Activated T-helper 1 cell treated with anti-CD3 and anti-CD28 coated beads, Interleukin-12 subunit alpha, Interleukin-12 subunit beta, Interleukin-2, Interleukin-4 antibody, amounts not matched to agents 30 ng/mL and 10 ng/mL and 1 ng/mL, durations not matched to agents 14 hours and 24 hours and 36 hours (primary cell): Measurements from ENCODE around the gene ATE1. TPM values are rescaled to one million over a fixed set of nuclear protein-coding genes. Genes with fewer than 3 reads are reported as not detected.
A peak's percentile ranks its signal among the peaks of the same experiment; 100 is the strongest.
"Not testable (repeated sequence)": the region's sequence is repeated elsewhere in the genome, so short reads cannot be mapped to it uniquely, and the experiment has no call there.

Experiments
- DNase-seq: peaks from one replicate; pipeline ENCODE4 v3.0.0; 2021; ENCODE audit warnings: low spot score
- H3K27ac Mint-ChIP-seq: one replicate; pipeline ENCODE4 v1.8.0; 2021; ENCODE audit warnings: mild to moderate bottlenecking, mixed read lengths
- H3K27me3 Mint-ChIP-seq: one replicate; pipeline ENCODE4 v1.8.0; 2022; ENCODE audit warnings: mild to moderate bottlenecking, moderate library complexity, mixed read lengths; ENCODE audit not compliant: insufficient read depth
- H3K36me3 Mint-ChIP-seq: one replicate; pipeline ENCODE4 v1.8.0; 2021; ENCODE audit warnings: low read depth, mixed read lengths
- H3K4me1 Mint-ChIP-seq: one replicate; pipeline ENCODE4 v1.8.0; 2021; ENCODE audit warnings: low read depth, mixed read lengths
- H3K4me3 Mint-ChIP-seq: one replicate; pipeline ENCODE4 v1.8.0; 2021; ENCODE audit warnings: mild to moderate bottlenecking, moderate library complexity, mixed read lengths
- H3K9me3 Mint-ChIP-seq: one replicate; pipeline ENCODE4 v1.8.0; 2021; ENCODE audit warnings: mixed read lengths
- intact Hi-C: fragments of 100-400 bp; cut with micrococcal nuclease; formaldehyde crosslinking; loops from one replicate; pipeline ENCODE4 v1.15.1; 2024
- total RNA-seq: library from RNA; stranded (reverse); gene quantifications from 2 replicates; pipeline ENCODE4 v1.2.3, GENCODE V29; 2022

The ATE1 gene
- total RNA-seq, 1 donor from 2014 or later = 37.5 TPM

DNA sequence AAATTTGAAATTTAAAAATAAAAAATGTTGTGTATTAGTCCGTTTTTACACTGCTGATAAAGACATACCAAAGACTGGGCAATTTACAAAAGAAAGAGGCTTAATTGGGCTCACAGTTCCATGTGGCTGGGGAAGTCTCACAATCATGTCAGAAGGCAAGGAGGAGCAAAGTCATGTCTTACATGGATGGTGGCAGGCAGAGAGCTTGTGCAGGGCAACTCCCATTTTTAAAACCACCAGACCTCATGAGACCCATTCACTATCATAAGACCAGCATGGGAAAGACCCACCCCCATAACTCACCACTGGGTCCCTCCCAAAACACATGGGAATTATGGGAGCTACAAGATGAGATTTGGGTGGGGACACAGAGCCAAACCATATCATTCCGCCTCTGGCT, 172.3 kb downstream of the ATE1 start:
- H3K4me3 Mint-ChIP-seq, DNase-seq, H3K27ac Mint-ChIP-seq, H3K27me3 Mint-ChIP-seq, intact Hi-C loops: not testable (repeated sequence)
- H3K4me1 Mint-ChIP-seq = peaks cover 17% of the 10 kb centered on the region
- H3K9me3 Mint-ChIP-seq = peaks cover 40% of the 10 kb centered on the region
- peaks cover 22% of the 10 kb centered on the region for H3K36me3 Mint-ChIP-seq

DNA sequence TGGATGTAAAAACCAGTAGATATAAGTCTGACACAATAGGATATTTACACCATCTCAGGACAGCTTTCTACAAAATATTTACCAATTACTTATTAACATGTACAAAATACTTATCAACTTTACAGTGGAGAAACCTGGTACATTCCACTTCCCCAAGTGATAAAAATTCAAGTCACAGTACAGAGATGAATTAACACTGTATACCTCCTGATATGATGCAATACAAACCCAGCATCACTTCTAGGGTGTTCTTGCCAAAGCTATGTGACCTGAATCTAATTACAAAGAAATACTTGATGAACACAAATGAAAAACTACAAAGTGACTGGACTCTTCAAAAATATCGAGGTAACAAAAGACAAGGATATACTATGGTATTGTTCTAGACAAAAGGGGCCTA, 173.2 kb downstream of the ATE1 start:
- Mint-ChIP-seq H3K27ac (peak overlapping the region; percentile 27), H3K36me3 (peaks cover 22% of the 10 kb centered on the region), H3K27me3 (peaks cover 3% of the 10 kb centered on the region), H3K4me3 (no peak overlapping the region), H3K9me3 (peaks cover 33% of the 10 kb centered on the region), H3K4me1 (peaks cover 17% of the 10 kb centered on the region)
- intact Hi-C loops = loop anchor here (1.0 kb wide), 3 partner anchors 16 to 621 kb away; no protein-coding TSS in a partner anchor
- DNase-seq = no peak

DNA sequence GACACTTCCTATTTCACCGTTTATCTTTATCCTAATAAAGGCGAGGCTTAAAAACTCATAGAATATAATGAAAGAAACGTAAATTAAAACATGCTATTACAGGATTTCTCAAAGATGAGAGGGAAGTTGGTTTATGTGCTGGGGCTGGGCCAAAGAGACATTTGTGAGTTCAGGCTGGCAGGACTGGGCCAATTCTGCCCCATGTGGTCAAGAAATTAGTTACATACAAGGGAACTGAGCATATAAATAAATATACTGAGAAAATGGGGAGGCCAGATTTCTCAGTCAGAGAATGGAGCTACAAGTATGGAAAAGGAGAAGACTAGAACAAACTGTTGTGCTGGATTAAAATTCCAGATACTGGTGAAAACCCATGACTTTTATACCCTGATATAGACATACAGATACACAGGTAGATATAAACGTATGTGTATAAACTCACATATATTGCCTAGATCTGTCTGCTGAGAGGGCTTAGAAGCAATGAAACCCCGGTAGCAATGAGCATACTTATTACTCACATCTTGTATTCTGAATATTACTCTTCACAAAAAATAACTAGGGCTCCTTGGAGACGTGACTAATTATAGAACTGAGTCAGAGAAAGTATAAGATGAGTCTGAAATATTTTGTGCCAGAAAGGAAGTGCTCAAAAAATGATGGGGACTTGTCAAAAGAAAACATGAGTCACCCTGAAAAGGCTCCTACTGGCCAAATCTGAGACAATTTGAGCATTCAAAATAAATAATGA, 173.9 kb downstream of the ATE1 start:
- Mint-ChIP-seq H3K4me3 (no peak overlapping the region), H3K9me3 (peaks cover 31% of the 10 kb centered on the region), H3K36me3 (peaks cover 21% of the 10 kb centered on the region), H3K4me1 (peaks cover 17% of the 10 kb centered on the region), H3K27ac (peak overlapping the region; percentile 40), H3K27me3 (peaks cover 3% of the 10 kb centered on the region)
- no peak for DNase-seq
- intact Hi-C loops = loop anchor here (1.0 kb wide), 3 partner anchors 16 to 621 kb away; no protein-coding TSS in a partner anchor

DNA sequence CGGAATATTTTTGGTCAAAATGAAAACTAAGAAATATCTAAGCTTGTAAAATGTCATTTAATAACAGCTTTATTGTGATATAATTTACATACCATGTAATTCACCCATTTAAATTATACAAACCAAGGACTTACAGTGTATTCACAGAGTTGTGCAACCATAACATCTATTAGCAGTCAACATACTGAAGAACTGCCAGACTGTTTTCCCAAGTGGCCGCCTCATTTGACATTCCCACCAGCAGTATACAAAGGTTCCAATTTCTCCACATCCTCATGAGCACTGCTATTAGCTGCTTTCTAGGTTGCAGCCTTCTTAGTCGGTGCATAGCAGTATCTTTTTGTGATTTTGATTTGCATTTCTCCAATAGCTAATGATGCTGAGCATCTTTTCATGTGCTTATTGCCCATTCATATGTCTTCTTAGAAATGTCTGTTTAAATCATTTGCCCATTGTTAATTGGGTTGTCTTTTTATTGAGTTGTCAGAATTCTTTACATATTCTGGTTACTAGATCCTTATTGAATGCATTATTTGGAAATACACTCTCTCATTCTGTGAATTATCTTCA, 176.6 kb downstream of the ATE1 start:
- Mint-ChIP-seq H3K27me3 (peaks cover 3% of the 10 kb centered on the region), H3K27ac (no peak overlapping the region), H3K9me3 (peaks cover 12% of the 10 kb centered on the region), H3K4me3 (no peak overlapping the region), H3K4me1 (peaks cover 17% of the 10 kb centered on the region), H3K36me3 (peaks cover 10% of the 10 kb centered on the region)
- DNase-seq = no peak
- intact Hi-C loops = no loop called here

DNA sequence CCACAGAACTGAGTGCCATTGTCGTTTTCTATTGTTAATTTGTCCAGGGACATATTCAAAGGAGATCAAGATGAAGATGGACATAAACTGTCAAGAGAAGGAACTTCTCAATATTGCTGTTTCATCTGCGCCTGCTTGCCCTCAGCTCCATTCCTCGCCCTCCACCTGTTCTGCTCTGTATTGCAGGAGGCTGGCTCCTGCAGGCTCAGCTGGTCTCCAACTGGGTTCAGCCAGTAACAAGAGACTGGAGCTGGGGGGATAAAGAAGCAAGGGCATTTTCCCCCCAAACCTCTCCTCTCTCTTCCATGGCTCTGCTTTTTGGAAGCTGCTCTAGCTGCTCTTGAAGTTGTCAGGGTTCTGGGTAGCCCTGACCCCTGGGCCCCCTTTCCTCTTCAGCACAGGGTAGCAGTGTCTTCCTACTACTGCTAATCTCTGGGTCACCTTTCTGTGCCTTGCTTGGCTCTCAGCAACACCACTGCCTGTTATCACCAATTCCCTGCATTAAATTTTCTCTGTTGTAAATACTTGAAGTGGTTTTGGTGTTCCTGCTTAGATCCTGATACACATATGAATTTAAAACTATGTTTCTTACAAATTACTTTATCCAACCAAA, 180.6 kb downstream of the ATE1 start:
- peaks cover 4% of the 10 kb centered on the region for H3K36me3 Mint-ChIP-seq
- no peak for DNase-seq
- intact Hi-C loops = loop anchor here (5.0 kb wide), 1 partner anchor 155 kb away; no protein-coding TSS in a partner anchor
- peaks cover 3% of the 10 kb centered on the region for H3K27me3 Mint-ChIP-seq
- H3K4me1 Mint-ChIP-seq = no peaks in the 10 kb centered on the region
- no peak overlapping the region for H3K4me3 Mint-ChIP-seq
- no peaks in the 10 kb centered on the region for H3K9me3 Mint-ChIP-seq
- no peak overlapping the region for H3K27ac Mint-ChIP-seq

DNA sequence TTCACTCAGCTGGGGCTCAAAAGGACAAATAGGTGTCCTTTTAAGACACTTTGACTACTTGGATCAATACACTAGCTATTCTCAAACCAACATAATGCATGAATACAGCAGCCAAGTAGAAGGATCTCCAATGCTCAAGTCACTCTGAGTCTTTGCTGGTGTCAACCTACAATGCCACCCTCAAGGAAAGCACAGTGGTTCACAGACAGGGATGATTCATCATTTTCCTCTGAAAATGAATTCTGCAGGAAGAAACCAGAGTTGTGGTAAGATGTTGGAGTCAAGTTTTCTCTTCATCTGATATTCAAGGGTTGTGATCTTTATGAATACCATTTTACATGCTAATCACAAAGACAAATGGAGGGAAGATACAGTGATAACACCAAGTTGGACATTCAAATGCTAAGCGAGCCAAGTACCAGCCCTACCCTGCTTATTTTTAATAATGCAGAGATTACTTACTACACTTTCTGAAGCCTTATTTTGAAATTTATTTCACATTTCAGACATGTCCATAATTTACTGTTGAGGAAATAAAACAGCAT, 186.5 kb downstream of the ATE1 start:
- H3K27ac Mint-ChIP-seq = no peak overlapping the region
- no peak for DNase-seq
- peaks cover 9% of the 10 kb centered on the region for H3K36me3 Mint-ChIP-seq
- intact Hi-C loops = no loop called here
- peaks cover 14% of the 10 kb centered on the region for H3K27me3 Mint-ChIP-seq
- no peaks in the 10 kb centered on the region for H3K9me3 Mint-ChIP-seq
- no peak overlapping the region for H3K4me3 Mint-ChIP-seq
- peaks cover 5% of the 10 kb centered on the region for H3K4me1 Mint-ChIP-seq

DNA sequence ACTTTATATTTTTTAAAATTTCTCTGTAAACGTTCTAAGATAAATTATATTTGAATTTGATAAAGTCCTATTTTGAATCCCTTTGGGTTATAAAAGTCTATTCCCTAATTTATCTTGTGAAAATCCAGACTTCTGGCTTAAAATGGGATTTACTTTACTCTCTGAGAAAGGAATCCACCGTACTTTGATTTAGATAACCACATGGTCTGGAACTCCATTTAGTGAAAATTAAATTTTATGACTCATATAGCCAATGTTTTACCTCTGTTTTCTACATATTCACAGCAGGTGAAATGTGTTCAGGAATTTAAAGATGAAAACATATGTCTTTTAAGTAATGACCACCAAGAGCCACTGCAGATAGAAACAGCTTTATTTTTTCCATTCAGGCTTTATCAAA, 187.8 kb downstream of the ATE1 start:
- no peak for DNase-seq
- Mint-ChIP-seq H3K36me3 (peaks cover 9% of the 10 kb centered on the region), H3K4me3 (no peak overlapping the region), H3K27ac (no peak overlapping the region), H3K9me3 (no peaks in the 10 kb centered on the region), H3K4me1 (peaks cover 5% of the 10 kb centered on the region), H3K27me3 (peaks cover 14% of the 10 kb centered on the region)
- intact Hi-C loops = no loop called here

DNA sequence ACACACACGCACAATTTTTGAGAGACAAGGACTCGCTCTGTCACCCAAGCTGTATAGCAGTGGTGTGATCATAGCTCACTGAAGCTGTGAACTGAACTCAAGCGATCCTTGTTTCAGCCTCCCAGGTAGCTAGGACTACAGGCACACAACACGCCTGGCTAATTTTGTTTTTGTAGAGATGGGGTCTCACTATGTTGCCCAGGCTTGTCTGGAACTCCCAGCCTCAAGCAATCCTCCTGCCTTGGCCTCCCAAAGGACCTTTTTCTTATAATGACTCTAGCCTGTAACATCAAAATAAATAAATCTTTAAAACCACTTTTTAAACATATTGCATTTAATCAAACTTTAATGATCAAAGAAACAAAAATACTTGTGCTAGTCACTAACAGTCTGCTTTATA, 188.7 kb downstream of the ATE1 start:
- no peak overlapping the region for H3K27ac Mint-ChIP-seq
- H3K27me3 Mint-ChIP-seq = peaks cover 14% of the 10 kb centered on the region
- H3K36me3 Mint-ChIP-seq = peaks cover 7% of the 10 kb centered on the region
- no peak overlapping the region for H3K4me3 Mint-ChIP-seq
- H3K4me1 Mint-ChIP-seq = peaks cover 5% of the 10 kb centered on the region
- intact Hi-C loops = loop anchor here (5.0 kb wide), 1 partner anchor 148 kb away; no protein-coding TSS in a partner anchor
- DNase-seq = no peak
- no peaks in the 10 kb centered on the region for H3K9me3 Mint-ChIP-seq

DNA sequence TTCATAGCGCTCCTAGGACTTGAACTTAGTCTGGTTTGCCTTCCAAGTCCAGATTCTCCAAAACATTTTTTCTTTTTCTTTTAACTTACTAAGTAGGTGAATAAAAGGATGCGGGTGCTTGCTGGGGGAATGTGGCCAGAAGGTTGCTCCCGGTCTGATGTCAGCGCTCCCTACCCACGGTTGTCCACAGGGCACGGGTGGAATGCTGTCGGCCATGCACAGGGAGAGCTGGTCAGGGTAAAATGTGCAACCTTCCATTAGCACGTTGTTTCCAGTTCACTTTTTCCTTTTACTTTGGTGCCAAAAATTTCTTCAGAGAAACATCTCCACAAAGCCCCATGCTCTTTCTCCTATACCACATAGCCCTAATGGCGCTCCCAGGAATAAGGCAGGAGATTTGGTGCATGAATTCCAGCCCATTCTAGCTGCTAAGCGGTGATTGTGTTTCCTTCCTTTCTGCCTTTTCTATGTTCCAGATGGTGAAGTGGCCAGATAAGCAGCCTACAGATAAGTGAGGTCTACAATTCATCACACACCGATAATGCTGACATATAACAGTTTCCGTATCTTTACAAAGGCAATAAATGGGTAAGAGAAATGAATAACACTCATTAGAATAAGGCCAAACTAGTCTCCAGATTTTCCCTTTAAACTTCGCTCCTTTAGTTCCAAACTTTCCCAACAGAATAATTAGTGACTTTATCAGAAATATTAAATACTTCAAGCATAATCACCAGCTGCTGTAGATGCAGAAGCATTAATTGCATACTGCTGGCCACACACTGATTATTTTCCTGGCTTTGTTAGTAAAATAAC, 191.3 kb downstream of the ATE1 start:
- DNase-seq = no peak
- Mint-ChIP-seq H3K27ac (no peak overlapping the region), H3K36me3 (peaks cover 4% of the 10 kb centered on the region), H3K9me3 (no peaks in the 10 kb centered on the region), H3K27me3 (peaks cover 17% of the 10 kb centered on the region), H3K4me3 (no peak overlapping the region), H3K4me1 (peaks cover 5% of the 10 kb centered on the region)
- intact Hi-C loops = loop anchor here (5.0 kb wide), 1 partner anchor 151 kb away; no protein-coding TSS in a partner anchor

DNA sequence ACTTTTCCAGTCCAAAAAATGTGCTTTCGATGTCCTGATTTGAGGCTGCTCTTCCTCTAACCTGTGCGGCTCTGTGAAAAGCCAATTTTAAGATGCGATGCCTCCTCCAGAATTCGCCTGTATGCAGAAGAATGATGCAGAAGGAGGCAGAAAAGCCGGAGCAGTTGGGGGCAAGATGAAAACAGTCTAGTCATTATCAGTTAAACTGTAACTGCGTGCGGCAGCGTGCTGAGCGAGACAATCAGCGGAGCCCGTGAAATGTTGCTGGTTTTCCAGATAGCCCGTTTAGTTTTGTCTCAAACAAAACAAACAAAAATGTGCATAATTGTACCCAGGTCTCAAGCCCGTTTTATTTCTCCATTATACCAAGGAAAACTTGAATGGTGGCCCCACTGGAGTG, 192.6 kb downstream of the ATE1 start:
- DNase-seq = no peak
- H3K4me1 Mint-ChIP-seq = no peaks in the 10 kb centered on the region
- H3K27ac Mint-ChIP-seq = no peak overlapping the region
- intact Hi-C loops = loop anchor here (5.0 kb wide), 1 partner anchor 152 kb away; no protein-coding TSS in a partner anchor
- peaks cover 17% of the 10 kb centered on the region for H3K27me3 Mint-ChIP-seq
- no peak overlapping the region for H3K4me3 Mint-ChIP-seq
- H3K9me3 Mint-ChIP-seq = no peaks in the 10 kb centered on the region
- no peaks in the 10 kb centered on the region for H3K36me3 Mint-ChIP-seq

DNA sequence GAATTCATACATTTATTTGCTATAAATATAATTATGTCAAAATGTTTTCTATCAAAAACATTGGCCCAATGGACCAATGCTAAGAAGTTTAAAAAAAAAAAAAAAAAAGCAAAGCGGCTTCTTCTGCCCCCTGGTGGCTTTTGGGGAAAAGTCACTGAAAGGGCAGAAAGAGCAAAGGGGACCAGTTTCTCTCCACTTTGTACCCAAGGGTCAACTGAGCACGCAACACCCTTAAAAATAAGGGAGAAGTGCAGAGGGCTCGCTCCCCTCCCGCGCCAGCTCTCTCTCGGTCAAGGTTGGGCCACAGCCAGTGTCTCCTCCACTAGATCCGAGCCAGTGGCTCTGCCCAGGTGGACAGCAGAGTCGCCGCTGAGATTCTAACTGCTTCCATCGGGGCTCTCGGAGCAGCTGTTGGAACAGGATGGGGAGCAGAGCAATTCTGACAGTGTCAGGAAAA, 193.2 kb downstream of the ATE1 start:
- Mint-ChIP-seq H3K9me3 (no peaks in the 10 kb centered on the region), H3K27me3 (peaks cover 17% of the 10 kb centered on the region), H3K4me1 (no peaks in the 10 kb centered on the region), H3K4me3 (no peak overlapping the region), H3K27ac (no peak overlapping the region), H3K36me3 (no peaks in the 10 kb centered on the region)
- intact Hi-C loops = loop anchor here (1.0 to 5.0 kb wide), 3 partner anchors 153 to 791 kb away; no protein-coding TSS in a partner anchor
- no peak for DNase-seq
